Measurements from ENCODE around the gene HSPA4L.

- TF ChIP-seq CTCF (IDR thresholded peaks at IDR 0.05) (no peak), POLR2A (IDR thresholded peaks at IDR 0.05) (no peak)
These were observed 62.5 kb downstream of the HSPA4L start for GRCh38 chr4:127844601-127845116.
